ENCODE data around the gene ART5. TPM values are rescaled to one million over a fixed set of nuclear protein-coding genes. Genes with fewer than 3 reads are reported as not detected.

Gene ART5
- total and polyA plus RNA-seq, 2 of the 4 experiments (the other 2 are of a cell fraction): not detected

- Histone ChIP-seq H3K4me1 (ENCODE audit: control insufficient read depth, insufficient read depth, low read length) (peaks cover 3% of the 10 kb centered on the region; the same call in 1 of the 2 replicates), H2AFZ (replicated peaks; ENCODE audit: low read length, poor library complexity) (no peak overlapping the region), H4K5ac (ENCODE audit: low read depth, low read length) (no peak overlapping the region), H2AK5ac (ENCODE audit: low read depth, low read length) (no peak overlapping the region), H3K79me1 (ENCODE audit: low read depth in 1 of 2, low read length in 2 of 2) (peaks cover 5 to 17% of the 10 kb centered on the region in 2 experiments; a peak in 3 of 4 replicates), H3K9me1 (ENCODE audit: insufficient read depth, low read length) (peaks cover 4% of the 10 kb centered on the region), H3K56ac (ENCODE audit: extremely low read depth, insufficient read depth, low read length) (no peak overlapping the region), H3K36me3 (ENCODE audit: control insufficient read depth, insufficient read depth, low read length) (peaks cover 60% of the 10 kb centered on the region), H3K27me3 (ENCODE audit: control insufficient read depth, insufficient read depth, low read length) (no peaks in the 10 kb centered on the region), H3K27ac (ENCODE audit: insufficient read depth, low read length) (no peak overlapping the region), H3K4ac (ENCODE audit: low read depth, low read length) (no peak overlapping the region), H3K4me3 (ENCODE audit: insufficient read depth, low read depth, low read length) (no peak overlapping the region), H4K8ac (ENCODE audit: low read depth in 2 of 2, low read length in 2 of 2) (no peak overlapping the region), H2AK9ac (replicated peaks; ENCODE audit: low read depth, low read length, poor library complexity) (no peak overlapping the region), H2BK120ac (ENCODE audit: low read depth, low read length) (no peak overlapping the region), H3K23ac (ENCODE audit: low read depth, low read length) (no peak overlapping the region), H4K91ac (ENCODE audit: insufficient read depth, low read depth, low read length) (no peak overlapping the region), H3K18ac (ENCODE audit: low read depth, low read length) (no peak overlapping the region), H2BK15ac (ENCODE audit: low read depth, low read length) (no peak overlapping the region), H2BK5ac (ENCODE audit: low read depth, low read length, poor library complexity, severe bottlenecking) (no peak overlapping the region), H3K9ac (ENCODE audit: low read depth, low read length) (no peak overlapping the region), H4K20me1 (ENCODE audit: insufficient read depth, low read length) (0 out of 2 replicates have a peak, but pooled peaks cover 2% of the 10 kb centered on the region), H2BK20ac (ENCODE audit: low read depth, low read length) (no peak overlapping the region), H3K4me2 (ENCODE audit: low read depth, low read length) (no peak overlapping the region), H3K14ac (replicated peaks; ENCODE audit: low read depth, low read length) (no peak overlapping the region), H3K9me3 (ENCODE audit: control insufficient read depth, insufficient read depth, low read length) (no peaks in the 10 kb centered on the region)
- no CpG with 5 or more reads among the region's 2 CpGs for WGBS, 2 experiments (ENCODE audit: extremely low coverage in 2 of 2, insufficient read length in 1 of 2)
- no peak for DNase-seq
- in situ Hi-C loops (cut with MboI; ENCODE audit: low sequenced_read_pairs) (no loop called here), intact Hi-C loops (cut with micrococcal nuclease) (no loop called here), dilution Hi-C loops (cut with HindIII; ENCODE audit: low sequenced_read_pairs, unreplicated experiment) (no loop called here)
- CTCF ChIA-PET: interaction anchor here (1.3 kb wide), 1 partner anchor 123 kb away, joined by 5 read pairs; no protein-coding TSS in a partner anchor
- TF ChIP-seq BHLHE40 (IDR thresholded peaks at IDR 0.05; ENCODE audit: low read depth, low read length) (no peak), MAFK (IDR thresholded peaks at IDR 0.05; ENCODE audit: low read depth, low read length) (no peak), CHD1 (IDR thresholded peaks at IDR 0.05; ENCODE audit: low read depth, low read length) (no peak), FOS (IDR thresholded peaks at IDR 0.05; ENCODE audit: low read depth, low read length) (no peak), POLR2A (IDR thresholded peaks at IDR 0.05; ENCODE audit: low read depth, low read length) (no peak), MXI1 (IDR thresholded peaks at IDR 0.05; ENCODE audit: borderline replicate concordance, low read depth, low read length) (no peak), RFX5 (IDR thresholded peaks at IDR 0.05; ENCODE audit: low read depth, low read length) (no peak), RAD21 (IDR thresholded peaks at IDR 0.05; ENCODE audit: low read length) (no peak), MAZ (IDR thresholded peaks at IDR 0.05; ENCODE audit: borderline replicate concordance, low read depth, low read length) (no peak), SMC3 (IDR thresholded peaks at IDR 0.05; ENCODE audit: low read depth, low read length) (no peak), ELK1 (IDR thresholded peaks at IDR 0.05; ENCODE audit: borderline replicate concordance, low read depth, low read length) (no peak), NFE2L2 (IDR thresholded peaks at IDR 0.05; ENCODE audit: low read depth, low read length) (no peak)
- ATAC-seq (ENCODE audit: low read depth): no peak
- POLR2A ChIA-PET (ENCODE audit: unreplicated experiment): no interaction called here
- BruUV-seq (replicated peaks): no TSS peak
Observed at GRCh38 chr11:3684819-3685172, 43.0 kb upstream of the ART5 start.
